ENCODE data around the gene CAMTA1.

CAMTA1 gene

GRCh38 chr1:6979003-6979613, 193.9 kb downstream of the CAMTA1 start:
- no peak for DNase-seq (ENCODE audit: low spot score)

- DNase-seq (ENCODE audit: low spot score) = no peak
These were observed 196.3 kb downstream of the CAMTA1 start for GRCh38 chr1:6981595-6981994.

DNA sequence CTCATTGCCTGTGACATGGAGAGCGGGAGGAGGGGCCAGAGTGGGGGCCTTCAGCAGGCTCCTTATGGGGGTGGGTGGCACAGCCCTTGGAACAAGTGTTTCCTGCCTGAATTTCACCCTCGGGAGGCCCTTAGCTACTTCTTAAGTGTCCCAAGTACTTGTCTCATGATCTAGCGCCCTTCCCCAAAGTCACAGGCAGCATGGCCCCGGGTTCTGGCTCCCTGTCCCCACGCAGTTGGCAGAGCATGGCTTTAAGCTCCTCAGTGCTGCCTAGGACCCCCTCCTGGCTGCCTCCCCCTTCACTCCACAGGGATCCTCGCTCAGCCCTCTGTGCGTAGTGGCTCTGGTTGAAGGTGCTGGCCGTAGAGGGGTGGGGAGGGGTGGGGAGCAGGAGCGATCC, 197.2 kb downstream of the CAMTA1 start:
- DNase-seq (ENCODE audit: low spot score) = no peak

GRCh38 chr1:6982860-6983259, 197.6 kb downstream of the CAMTA1 start:
- DNase-seq (ENCODE audit: low spot score) = no peak

GRCh38 chr1:6984536-6984935, 199.3 kb downstream of the CAMTA1 start:
- no peak for DNase-seq (ENCODE audit: low spot score)

- DNase-seq (ENCODE audit: low spot score) = peak; percentile 69
These were observed 199.7 kb downstream of the CAMTA1 start for GRCh38 chr1:6984986-6985385.

DNA sequence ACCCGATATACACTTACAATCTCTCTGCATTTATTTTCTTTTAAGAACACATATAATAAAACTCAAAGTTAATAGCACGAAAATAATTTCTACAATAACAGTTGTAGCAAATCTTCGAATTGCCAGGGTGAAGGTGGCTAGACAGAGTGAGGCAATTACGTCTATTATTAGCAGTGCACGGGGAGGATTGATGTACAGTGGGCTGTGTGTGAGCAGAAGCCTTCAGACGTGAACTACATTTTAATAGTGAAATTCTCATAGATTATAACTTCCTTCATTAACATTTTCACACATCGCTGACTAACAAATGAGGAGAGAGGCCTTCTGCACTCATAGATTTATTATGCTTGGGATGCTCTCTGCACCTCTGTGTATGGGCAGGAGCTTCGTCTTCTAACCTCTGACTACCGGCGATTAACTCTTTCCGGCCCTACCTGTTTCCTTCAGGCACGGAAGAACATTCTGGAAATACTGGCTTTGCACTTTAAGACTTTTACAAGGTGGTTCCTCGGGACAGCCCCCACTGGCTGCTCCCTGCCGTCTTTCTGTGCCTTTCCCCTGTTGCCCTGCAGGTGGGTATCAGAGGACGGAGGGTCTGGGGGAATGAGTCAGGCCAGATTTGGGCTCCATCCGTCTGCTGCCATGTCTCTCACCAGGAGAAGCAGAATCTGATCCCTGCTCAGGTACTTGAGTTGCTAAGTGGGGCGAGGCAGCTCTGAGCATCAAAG, 200.5 kb downstream of the CAMTA1 start:
- DNase-seq (ENCODE audit: low spot score) = no peak

GRCh38 chr1:6986281-6986680, 201.0 kb downstream of the CAMTA1 start:
- DNase-seq (ENCODE audit: low spot score) = no peak

GRCh38 chr1:6987940-6988339, 202.7 kb downstream of the CAMTA1 start:
- no peak for DNase-seq (ENCODE audit: low spot score)

DNA sequence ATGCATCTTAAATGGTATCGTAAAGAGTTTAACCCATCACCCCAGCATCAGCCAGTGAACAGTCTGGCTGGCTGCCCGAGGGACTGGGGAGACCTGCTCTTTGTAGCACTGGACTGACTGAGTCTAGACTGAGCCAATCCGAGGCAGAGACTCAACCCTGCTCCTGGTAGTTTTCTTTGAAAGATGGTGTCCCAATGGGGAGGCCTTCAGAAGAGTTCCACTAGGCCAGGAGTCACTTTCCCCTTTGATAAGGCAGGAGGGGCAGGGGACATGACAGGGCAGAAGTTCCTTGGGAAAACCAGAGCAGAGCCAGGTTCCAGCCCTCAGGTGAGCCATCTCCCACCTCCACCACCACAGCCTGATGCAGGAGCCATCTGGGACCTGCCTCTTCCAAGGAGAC, 203.5 kb downstream of the CAMTA1 start:
- DNase-seq (ENCODE audit: low spot score) = no peak

GRCh38 chr1:6989212-6990159, 204.2 kb downstream of the CAMTA1 start:
- DNase-seq (ENCODE audit: low spot score) = no peak

DNA sequence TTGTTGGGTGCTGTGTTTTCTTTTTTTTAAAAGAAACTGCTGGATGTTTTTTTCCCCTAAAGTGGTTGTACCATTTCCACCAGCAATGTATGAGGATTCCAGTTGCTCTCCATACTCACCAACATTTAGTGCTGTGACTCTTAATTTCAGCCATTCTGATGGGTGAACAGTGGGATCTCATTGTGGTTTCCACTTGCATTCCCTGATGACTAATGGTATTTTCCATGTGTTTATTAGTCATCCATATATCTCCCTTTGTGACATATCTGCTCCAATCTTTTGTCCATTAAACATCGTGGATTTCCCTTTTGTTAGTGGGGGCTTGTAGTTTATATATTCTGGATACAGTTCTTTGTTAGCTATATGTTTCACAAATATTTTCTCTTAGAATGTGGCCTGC, 206.0 kb downstream of the CAMTA1 start:
- no peak for DNase-seq (ENCODE audit: low spot score)

- no peak for DNase-seq (ENCODE audit: low spot score)
These were observed 210.5 kb downstream of the CAMTA1 start for GRCh38 chr1:6995789-6996188.

DNA sequence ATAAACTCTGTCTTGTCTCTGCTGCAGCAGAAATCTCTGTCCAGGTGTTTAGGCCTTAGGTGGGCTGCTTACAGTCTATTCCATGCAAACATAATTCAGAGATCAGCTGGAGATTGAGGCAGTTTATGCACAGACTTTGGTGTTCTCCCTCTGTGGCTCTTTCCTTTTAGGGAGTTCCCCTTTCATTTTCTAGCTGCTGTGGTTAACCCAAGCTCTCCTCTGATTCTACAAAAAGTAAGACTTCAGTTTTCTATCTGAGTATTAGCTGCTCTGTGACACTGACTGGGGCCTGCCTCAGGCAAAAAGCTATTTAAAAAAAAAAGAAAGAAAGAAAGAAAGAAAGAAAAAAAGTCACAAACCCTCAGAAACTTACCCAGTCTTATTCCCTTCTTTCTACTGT, 211.1 kb downstream of the CAMTA1 start:
- DNase-seq (ENCODE audit: low spot score) = no peak

- no peak for DNase-seq (ENCODE audit: low spot score)
These were observed 211.6 kb downstream of the CAMTA1 start for GRCh38 chr1:6996866-6997265.

DNA sequence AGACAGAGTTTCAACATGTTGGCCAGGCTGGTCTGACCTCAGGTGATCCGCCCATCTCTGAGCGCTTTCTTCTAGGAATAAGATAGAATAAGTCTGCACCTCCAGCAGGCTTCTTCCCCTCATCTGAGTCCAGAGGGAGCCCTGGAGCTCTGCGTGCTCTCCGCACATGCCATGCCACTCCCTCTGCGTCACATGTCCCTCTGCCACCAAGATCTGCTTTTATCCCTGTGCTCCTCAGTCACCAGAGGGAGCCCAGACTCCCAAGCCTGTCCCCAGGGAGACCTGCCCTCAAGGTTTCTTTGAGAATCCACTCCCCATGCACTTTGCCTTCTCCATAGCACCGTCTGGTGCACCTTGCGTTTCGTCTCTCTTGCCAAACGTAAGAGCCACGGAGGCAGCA, 213.0 kb downstream of the CAMTA1 start:
- DNase-seq (ENCODE audit: low spot score) = no peak

DNA sequence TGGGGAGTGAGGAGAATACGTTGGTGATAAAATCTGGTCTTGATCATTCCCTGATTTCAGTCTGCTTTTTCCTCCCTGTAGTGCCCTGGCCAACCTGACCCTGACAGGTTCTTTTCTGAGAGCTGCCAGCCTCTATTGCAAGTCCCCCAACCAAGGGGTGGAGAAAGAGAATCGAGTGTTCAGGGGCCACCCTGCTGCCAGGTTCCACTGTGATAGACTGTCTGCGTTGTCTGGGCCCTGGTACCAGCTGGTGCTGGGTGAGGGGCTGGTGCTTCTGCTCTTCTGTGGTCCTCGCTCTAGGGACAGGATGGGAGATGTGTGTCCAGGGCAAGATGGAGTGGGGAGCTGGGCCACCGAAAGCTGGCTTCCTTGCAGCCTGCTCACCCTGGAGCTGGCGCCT, 214.6 kb downstream of the CAMTA1 start:
- DNase-seq (ENCODE audit: low spot score) = no peak

GRCh38 chr1:7000720-7001119, 215.5 kb downstream of the CAMTA1 start:
- no peak for DNase-seq (ENCODE audit: low spot score)

DNA sequence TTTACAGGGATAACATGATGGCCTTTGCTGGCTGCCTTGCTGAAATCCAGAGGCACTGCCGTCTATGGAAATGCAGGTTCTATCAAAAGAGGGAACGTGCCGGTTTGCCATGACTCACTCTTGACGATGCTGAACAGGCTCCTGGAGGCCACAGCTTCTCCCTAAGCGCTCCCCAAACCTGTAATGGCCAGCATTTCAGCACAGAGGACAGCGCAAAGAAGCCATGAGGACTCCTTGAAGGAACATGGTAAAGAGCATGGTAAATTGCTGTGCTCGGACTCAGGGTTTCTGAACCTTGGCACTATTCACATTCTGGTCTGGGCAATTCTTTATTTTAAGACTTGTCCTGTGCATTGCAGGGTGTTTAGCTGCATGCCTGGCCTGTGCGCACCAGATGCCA, 217.5 kb downstream of the CAMTA1 start:
- no peak for DNase-seq (ENCODE audit: low spot score)

DNA sequence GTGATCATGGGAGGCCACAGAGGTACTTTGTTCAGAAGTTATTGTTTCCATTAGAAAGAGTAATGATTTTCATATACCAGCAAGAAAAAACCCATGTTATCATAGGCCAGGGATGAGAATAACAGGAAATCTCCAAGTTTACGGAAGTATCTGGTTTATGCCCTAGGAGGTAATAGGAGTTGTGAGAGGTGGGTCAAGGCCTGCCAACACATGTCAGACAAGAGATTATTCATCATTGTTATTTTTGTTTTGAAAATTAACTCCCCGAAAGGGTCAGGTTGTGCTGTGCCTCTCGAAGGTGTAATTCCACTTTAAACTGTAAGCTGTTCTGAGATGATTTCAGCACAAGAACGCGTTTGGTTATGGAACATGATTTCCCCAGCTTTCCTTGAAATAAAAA, 218.4 kb downstream of the CAMTA1 start:
- no peak for DNase-seq (ENCODE audit: low spot score)

DNA sequence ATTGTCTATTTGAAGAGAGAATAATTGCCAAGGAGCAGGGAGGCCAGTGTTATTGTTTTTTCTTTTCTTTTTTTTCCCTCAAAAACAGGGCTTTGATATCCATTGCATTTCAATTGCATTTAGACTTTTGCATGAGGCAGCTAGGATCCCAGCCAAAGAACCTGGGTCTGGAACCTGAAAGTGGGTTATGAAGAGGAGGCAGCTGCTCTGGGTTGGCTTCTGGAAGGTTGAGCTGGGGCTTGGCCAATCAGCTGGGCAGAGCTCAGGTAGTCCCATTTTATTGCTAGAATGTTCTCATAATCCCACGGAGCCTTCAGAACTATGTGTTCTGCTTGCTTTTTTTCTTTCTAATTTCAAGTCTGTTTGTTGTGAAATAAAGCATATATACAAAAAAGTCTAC, 218.9 kb downstream of the CAMTA1 start:
- DNase-seq (ENCODE audit: low spot score) = no peak

- no peak for DNase-seq (ENCODE audit: low spot score)
These were observed 220.5 kb downstream of the CAMTA1 start for GRCh38 chr1:7005762-7006161.

Measured in pons (tissue), 1 donor.